Activated CD4-positive, alpha-beta memory T cell treated with anti-CD3 and anti-CD28 coated beads, Interleukin-2, amount 10 ng/mL, durations not matched to agents 7 days and 5 days (primary cell): ENCODE measurements around the gene SMYD3. TPM values are rescaled to one million over a fixed set of nuclear protein-coding genes. Genes with fewer than 3 reads are reported as not detected.
"Not testable (repeated sequence)": the region's sequence is repeated elsewhere in the genome, so short reads cannot be mapped to it uniquely, and the experiment has no call there.

ENCODE experiments used
- CTCF ChIA-PET: fragments of 350-600 bp; sonication (Branson Sonifier 250); formaldehyde crosslinking; loops from one replicate; lab custom pipeline; 2021; ENCODE audit warnings: antibody characterized with exemption, inconsistent platforms; lab: Charles Lee
- POLR2A ChIA-PET: fragments of 350-600 bp; sonication (Branson Sonifier 250); formaldehyde crosslinking; loops from one replicate; lab custom pipeline; 2021; ENCODE audit warnings: antibody characterized with exemption; lab: Charles Lee
- DNase-seq: peaks from one replicate; pipeline ENCODE4 v3.0.0-alpha.2; 2020
- H3K27ac Mint-ChIP-seq: one replicate; pipeline ENCODE4 v1.8.0; 2021; ENCODE audit warnings: mild to moderate bottlenecking, mixed read lengths
- H3K27me3 Mint-ChIP-seq: one replicate; pipeline ENCODE4 v1.8.0; 2021; ENCODE audit warnings: mixed read lengths
- H3K36me3 Mint-ChIP-seq: one replicate; pipeline ENCODE4 v1.8.0; 2021; ENCODE audit warnings: low read depth, mixed read lengths
- H3K4me1 Mint-ChIP-seq: one replicate; pipeline ENCODE4 v1.8.0; 2021; ENCODE audit warnings: mixed read lengths
- H3K4me3 Mint-ChIP-seq: one replicate; pipeline ENCODE4 v1.8.0; 2021; ENCODE audit warnings: mild to moderate bottlenecking, mixed read lengths
- H3K9me3 Mint-ChIP-seq: one replicate; pipeline ENCODE4 v1.8.0; 2021; ENCODE audit warnings: mixed read lengths
- total RNA-seq, 2 experiments: library from RNA; stranded (reverse); gene quantifications; one replicate each; pipeline ENCODE4 v1.2.3, GENCODE V29; 2021

The SMYD3 gene
- total RNA-seq, 2 experiments from 2014 or later: 15.5 to 18.7 TPM

DNA sequence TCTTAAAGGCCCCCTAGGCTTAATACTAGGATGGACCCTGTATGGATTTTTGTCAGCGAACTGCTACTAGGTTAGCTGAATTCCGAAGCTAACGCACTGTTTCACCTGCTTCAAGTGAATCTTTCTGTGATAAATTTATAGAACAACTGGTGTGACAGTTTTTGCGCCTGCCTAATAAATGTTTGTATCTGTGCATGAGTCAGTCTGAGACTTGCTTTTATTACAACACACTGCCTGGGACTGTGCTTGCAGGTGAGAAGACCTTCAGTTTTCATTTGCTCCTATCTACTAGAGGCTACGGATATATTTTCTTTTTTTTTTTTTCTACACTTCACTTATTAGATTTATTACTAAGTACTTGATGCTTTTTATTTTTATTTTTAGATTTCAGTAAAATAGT is 420.9 kb downstream of the SMYD3 start:
- CTCF ChIA-PET: no interaction called here
- no peaks in the 10 kb centered on the region for H3K36me3 Mint-ChIP-seq

GRCh38 chr1:246083416-246083815 is 423.7 kb downstream of the SMYD3 start:
- POLR2A ChIA-PET: no interaction called here
- no peak overlapping the region for H3K27ac Mint-ChIP-seq
- H3K27me3 Mint-ChIP-seq: no peaks in the 10 kb centered on the region
- peaks cover 9% of the 10 kb centered on the region for H3K9me3 Mint-ChIP-seq
- no peak overlapping the region for H3K4me3 Mint-ChIP-seq
- CTCF ChIA-PET: no interaction called here
- DNase-seq: no peak
- H3K4me1 Mint-ChIP-seq: no peaks in the 10 kb centered on the region
- H3K36me3 Mint-ChIP-seq: no peaks in the 10 kb centered on the region

More for the DNA sequence above, 420.9 kb downstream of the SMYD3 start:
- Mint-ChIP-seq H3K9me3 (peaks cover 9% of the 10 kb centered on the region), H3K27ac (no peak overlapping the region), H3K4me3 (no peak overlapping the region), H3K27me3 (no peaks in the 10 kb centered on the region), H3K4me1 (peaks cover 4% of the 10 kb centered on the region)
- DNase-seq: no peak
- POLR2A ChIA-PET: no interaction called here

DNA sequence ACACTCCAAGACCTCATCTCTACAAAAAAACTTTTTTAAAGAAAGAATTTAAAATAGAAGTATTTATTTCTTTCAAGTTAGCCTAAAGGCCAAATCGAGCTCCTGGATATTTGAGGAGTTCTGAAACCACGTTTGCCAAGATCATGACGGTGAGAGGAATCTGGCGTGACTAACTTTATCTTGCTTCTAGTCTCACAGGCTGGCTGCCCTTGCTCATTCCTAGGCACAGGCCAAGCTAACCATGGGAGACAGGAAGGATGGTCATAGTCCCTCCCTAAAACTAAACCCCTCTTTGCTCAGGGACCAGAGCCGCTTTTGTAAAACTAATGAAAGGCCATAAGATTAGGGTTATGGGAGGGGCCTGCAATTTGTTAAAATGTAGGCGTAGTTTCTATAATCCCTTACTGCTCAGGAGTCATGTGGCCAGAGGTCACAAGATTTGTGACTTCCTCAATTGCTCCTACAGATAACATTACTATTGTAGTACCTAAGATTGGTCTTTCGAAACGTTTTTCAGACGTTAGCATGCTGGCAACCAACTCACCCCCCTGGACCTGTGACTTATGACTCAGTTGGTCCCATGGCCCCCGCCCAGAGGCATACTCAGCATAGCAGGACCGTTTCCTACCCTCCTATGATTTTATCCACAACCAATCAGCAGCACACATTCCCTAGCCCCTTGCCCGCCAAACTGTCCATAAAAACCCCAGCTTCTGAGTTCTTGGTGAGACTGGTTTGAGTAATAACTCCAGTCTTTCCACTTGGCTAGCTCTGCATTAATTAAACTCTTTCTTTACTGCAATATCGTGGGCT is 425.0 kb downstream of the SMYD3 start:
- H3K27me3 Mint-ChIP-seq: no peaks in the 10 kb centered on the region
- no peaks in the 10 kb centered on the region for H3K4me1 Mint-ChIP-seq
- no peak overlapping the region for H3K27ac Mint-ChIP-seq
- H3K36me3 Mint-ChIP-seq: no peaks in the 10 kb centered on the region
- ChIA-PET POLR2A (no interaction called here), CTCF (no interaction called here)
- H3K9me3 Mint-ChIP-seq: peaks cover 7% of the 10 kb centered on the region
- DNase-seq: no peak
- no peak overlapping the region for H3K4me3 Mint-ChIP-seq

DNA sequence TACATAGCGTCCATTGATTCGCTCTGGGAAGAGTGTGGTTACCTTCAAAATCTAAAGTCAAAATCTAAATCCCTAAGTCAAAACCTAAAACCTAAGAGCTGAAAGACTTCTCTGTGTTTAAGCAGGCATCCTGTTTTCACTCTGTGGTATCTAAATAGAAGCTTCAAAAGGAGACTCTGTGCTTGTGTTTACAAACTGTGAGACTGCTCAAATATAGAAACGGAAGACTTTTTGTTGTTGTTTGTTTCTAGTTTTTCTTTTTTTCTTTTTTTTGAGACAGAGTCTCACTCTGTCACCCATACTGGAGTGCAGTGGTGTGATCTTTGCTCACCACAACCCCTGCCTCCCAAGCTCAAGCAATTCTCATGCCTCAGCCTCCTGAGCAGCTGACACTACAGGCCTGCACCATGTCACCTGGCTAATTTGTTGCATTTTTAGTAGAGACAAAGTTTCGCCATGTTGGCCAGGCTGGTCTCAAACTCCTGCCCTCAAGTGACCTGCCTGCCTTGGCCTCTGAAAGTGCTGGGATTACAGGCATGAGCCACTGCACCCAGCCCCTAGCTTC is 425.9 kb downstream of the SMYD3 start:
- Mint-ChIP-seq H3K4me1 (no peaks in the 10 kb centered on the region), H3K9me3 (peaks cover 3% of the 10 kb centered on the region), H3K36me3 (no peaks in the 10 kb centered on the region), H3K27ac (no peak overlapping the region), H3K27me3 (no peaks in the 10 kb centered on the region), H3K4me3 (no peak overlapping the region)
- POLR2A ChIA-PET: no interaction called here
- DNase-seq: no peak
- CTCF ChIA-PET: no interaction called here

DNA sequence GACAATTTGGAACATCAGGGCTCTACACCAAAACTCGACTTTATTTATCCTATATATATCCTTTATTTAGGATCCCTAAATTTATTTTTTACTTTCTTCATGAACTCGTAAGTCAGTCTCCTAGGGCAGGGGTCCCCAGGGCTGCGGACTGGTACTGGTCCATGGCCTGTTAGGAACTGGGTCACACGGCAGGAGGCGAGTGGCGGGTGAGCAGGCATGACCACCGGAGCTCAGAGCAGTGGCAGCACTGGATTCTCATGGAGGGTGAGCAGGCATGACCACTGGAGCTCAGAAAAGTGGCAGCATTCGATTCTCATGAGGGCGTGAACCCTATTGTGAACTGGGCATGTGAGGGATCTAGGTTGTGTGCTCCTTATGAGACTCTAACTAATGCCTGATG is 427.0 kb downstream of the SMYD3 start:
- Mint-ChIP-seq H3K4me1 (no peaks in the 10 kb centered on the region), H3K36me3 (no peaks in the 10 kb centered on the region), H3K4me3 (no peak overlapping the region), H3K9me3 (peaks cover 3% of the 10 kb centered on the region), H3K27ac (no peak overlapping the region), H3K27me3 (no peaks in the 10 kb centered on the region)
- DNase-seq: no peak
- POLR2A ChIA-PET: no interaction called here
- CTCF ChIA-PET: no interaction called here

DNA sequence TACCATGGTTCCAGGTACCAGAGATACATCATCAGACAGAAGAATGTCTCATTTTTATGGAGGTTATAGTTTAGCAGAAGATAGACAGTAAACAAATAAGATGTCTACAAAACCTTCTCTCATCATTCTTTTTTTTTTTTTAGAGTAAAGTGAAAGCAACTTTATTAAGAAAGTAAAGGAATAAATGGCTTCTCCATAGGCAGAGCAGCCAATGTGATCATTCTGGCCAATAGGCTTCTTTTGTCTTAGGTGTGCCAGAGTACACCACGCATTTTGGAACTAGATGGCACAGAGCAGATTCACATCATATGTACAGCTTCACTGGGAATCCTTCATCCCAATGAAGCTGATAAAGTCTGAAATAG is 428.2 kb downstream of the SMYD3 start:
- Mint-ChIP-seq H3K4me1 (no peaks in the 10 kb centered on the region), H3K9me3 (peaks cover 3% of the 10 kb centered on the region), H3K4me3 (no peak overlapping the region), H3K27ac (no peak overlapping the region), H3K36me3 (no peaks in the 10 kb centered on the region), H3K27me3 (no peaks in the 10 kb centered on the region)
- DNase-seq: no peak
- CTCF ChIA-PET: no interaction called here
- POLR2A ChIA-PET: no interaction called here

- Mint-ChIP-seq H3K4me3 (no peak overlapping the region), H3K9me3 (peaks cover 2% of the 10 kb centered on the region), H3K36me3 (no peaks in the 10 kb centered on the region), H3K27ac (no peak overlapping the region), H3K4me1 (no peaks in the 10 kb centered on the region), H3K27me3 (no peaks in the 10 kb centered on the region)
- CTCF ChIA-PET: no interaction called here
- DNase-seq: no peak
- POLR2A ChIA-PET: no interaction called here
These were observed 428.8 kb downstream of the SMYD3 start for GRCh38 chr1:246078126-246078887.

DNA sequence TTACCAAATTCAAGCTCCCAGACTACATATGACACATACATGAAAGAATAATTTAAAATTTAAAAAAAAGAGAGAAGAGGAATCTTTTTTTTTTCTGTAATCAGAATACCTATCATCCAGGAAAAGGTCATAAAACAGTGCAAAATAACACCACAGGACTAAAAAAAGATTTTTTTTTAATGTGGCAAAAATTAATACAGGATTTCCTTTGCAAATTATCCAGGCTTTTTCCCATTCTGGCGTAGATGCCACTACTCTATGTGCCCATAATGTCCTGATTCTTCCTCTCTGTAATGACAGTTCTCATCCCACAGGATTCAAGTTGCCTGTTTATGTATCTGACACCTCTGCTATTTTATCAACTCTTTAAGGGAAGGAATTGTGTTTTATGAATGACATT is 429.6 kb downstream of the SMYD3 start:
- H3K4me3 Mint-ChIP-seq: no peak overlapping the region
- DNase-seq: no peak
- H3K36me3 Mint-ChIP-seq: no peaks in the 10 kb centered on the region
- no peaks in the 10 kb centered on the region for H3K4me1 Mint-ChIP-seq
- ChIA-PET POLR2A (no interaction called here), CTCF (interaction anchor here (0.9 kb wide), 1 partner anchor 11 kb away, joined by 3 read pairs; no protein-coding TSS in a partner anchor)
- H3K9me3 Mint-ChIP-seq: no peaks in the 10 kb centered on the region
- no peaks in the 10 kb centered on the region for H3K27me3 Mint-ChIP-seq
- H3K27ac Mint-ChIP-seq: no peak overlapping the region

GRCh38 chr1:246074421-246074820 is 432.7 kb downstream of the SMYD3 start:
- POLR2A ChIA-PET: no interaction called here
- H3K36me3 Mint-ChIP-seq: no peaks in the 10 kb centered on the region
- H3K4me1 Mint-ChIP-seq: no peaks in the 10 kb centered on the region
- no peak overlapping the region for H3K27ac Mint-ChIP-seq
- no peak for DNase-seq
- no peaks in the 10 kb centered on the region for H3K27me3 Mint-ChIP-seq
- no peaks in the 10 kb centered on the region for H3K9me3 Mint-ChIP-seq
- H3K4me3 Mint-ChIP-seq: no peak overlapping the region
- CTCF ChIA-PET: no interaction called here

- no peak overlapping the region for H3K27ac Mint-ChIP-seq
- DNase-seq: no peak
- no peaks in the 10 kb centered on the region for H3K9me3 Mint-ChIP-seq
- peaks cover 7% of the 10 kb centered on the region for H3K4me1 Mint-ChIP-seq
- ChIA-PET POLR2A (no interaction called here), CTCF (no interaction called here)
- H3K27me3 Mint-ChIP-seq: no peaks in the 10 kb centered on the region
- no peak overlapping the region for H3K4me3 Mint-ChIP-seq
- H3K36me3 Mint-ChIP-seq: no peaks in the 10 kb centered on the region
These were observed 434.6 kb downstream of the SMYD3 start for GRCh38 chr1:246072456-246072955.

- H3K4me3 Mint-ChIP-seq, POLR2A ChIA-PET, H3K27ac Mint-ChIP-seq, H3K36me3 Mint-ChIP-seq, H3K9me3 Mint-ChIP-seq, H3K27me3 Mint-ChIP-seq, DNase-seq, CTCF ChIA-PET, H3K4me1 Mint-ChIP-seq: not testable (repeated sequence)
These were observed 435.1 kb downstream of the SMYD3 start for GRCh38 chr1:246071981-246072380.

GRCh38 chr1:246071561-246071960 is 435.5 kb downstream of the SMYD3 start:
- CTCF ChIA-PET, H3K36me3 Mint-ChIP-seq, H3K4me3 Mint-ChIP-seq, H3K9me3 Mint-ChIP-seq, H3K27ac Mint-ChIP-seq, DNase-seq, H3K4me1 Mint-ChIP-seq, H3K27me3 Mint-ChIP-seq, POLR2A ChIA-PET: not testable (repeated sequence)

DNA sequence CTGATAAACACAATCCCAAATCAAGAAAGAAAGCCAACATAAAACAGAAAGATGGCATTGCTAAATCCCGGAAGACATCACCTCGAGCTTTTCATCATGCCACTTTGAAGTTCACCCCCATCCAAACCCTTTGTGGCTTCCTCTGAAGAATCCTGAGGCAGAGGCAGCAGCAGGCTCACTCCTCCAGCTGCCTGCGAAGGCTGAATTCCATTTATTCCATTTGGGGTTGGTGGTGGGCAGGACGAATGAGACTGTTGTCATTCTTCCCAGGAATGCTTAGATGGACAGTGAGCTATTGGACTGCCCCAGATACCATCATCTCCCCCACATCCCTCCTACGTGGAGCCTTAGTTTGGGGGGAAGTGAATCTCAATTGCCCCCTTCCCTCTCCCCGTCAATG is 437.5 kb downstream of the SMYD3 start:
- POLR2A ChIA-PET: no interaction called here
- no peak overlapping the region for H3K4me3 Mint-ChIP-seq
- CTCF ChIA-PET: no interaction called here
- peaks cover 8% of the 10 kb centered on the region for H3K4me1 Mint-ChIP-seq
- H3K36me3 Mint-ChIP-seq: no peaks in the 10 kb centered on the region
- H3K27ac Mint-ChIP-seq: no peak overlapping the region
- H3K27me3 Mint-ChIP-seq: no peaks in the 10 kb centered on the region
- DNase-seq: no peak
- H3K9me3 Mint-ChIP-seq: no peaks in the 10 kb centered on the region
